Stomach (tissue), 4 donors: ENCODE measurements around the gene ZNF692.

ENCODE experiments used
- CTCF ChIP-seq, 7 experiments: fragments of 450-650 bp in 4 of 7; fragments of 200-600 bp in 3 of 7; sonication (generic) in 3 of 7; IDR thresholded peaks; one replicate each; pipeline ENCODE4 v1.5.1; 2016 to 2019; ENCODE audit warnings: antibody characterized with exemption in 7 of 7, control low read depth in 2 of 7, mild to moderate bottlenecking in 1 of 7
- EP300 ChIP-seq: sonication (generic); formaldehyde crosslinking; IDR thresholded peaks from one replicate; pipeline ENCODE4 v1.6.1; 2017; ENCODE audit warnings: antibody characterized with exemption
- POLR2AphosphoS5 ChIP-seq, 3 donors: sonication (generic); formaldehyde crosslinking; IDR thresholded peaks; one replicate each; pipeline ENCODE4 v1.6.1; 2016; ENCODE audit warnings: antibody characterized with exemption in 3 of 3

GRCh38 chr1:248853663-248854375 lies 5.1 kb downstream of the ZNF692 start:
- TF ChIP-seq CTCF (IDR thresholded peaks at IDR 0.05) (no peak), POLR2AphosphoS5 (IDR thresholded peaks at IDR 0.05) (no peak), EP300 (no peak)
